ENCODE measurements around the gene CAPN11.
"Not testable (repeated sequence)": the region's sequence is repeated elsewhere in the genome, so short reads cannot be mapped to it uniquely, and the experiment has no call there.

Gene CAPN11

GRCh38 chr6:44177691-44178423 is 19.2 kb downstream of the CAPN11 start:
- H3K4me3 ChIP-seq (ENCODE audit: low read depth, low read length): no peak overlapping the region
- TF ChIP-seq CTCF (IDR thresholded peaks at IDR 0.05; ENCODE audit: borderline replicate concordance, insufficient read depth, low read depth, low read length): no peak

- TF ChIP-seq CTCF (IDR thresholded peaks at IDR 0.05; ENCODE audit: borderline replicate concordance, insufficient read depth, low read depth, low read length): no peak
- no peak overlapping the region for H3K4me3 ChIP-seq (ENCODE audit: low read depth, low read length)
Measured at GRCh38 chr6:44178424-44179071, 19.9 kb downstream of the CAPN11 start.

GRCh38 chr6:44179072-44179536 is 20.5 kb downstream of the CAPN11 start:
- no peak for TF ChIP-seq CTCF (IDR thresholded peaks at IDR 0.05; ENCODE audit: borderline replicate concordance, insufficient read depth, low read depth, low read length)
- no peak overlapping the region for H3K4me3 ChIP-seq (ENCODE audit: low read depth, low read length)

DNA sequence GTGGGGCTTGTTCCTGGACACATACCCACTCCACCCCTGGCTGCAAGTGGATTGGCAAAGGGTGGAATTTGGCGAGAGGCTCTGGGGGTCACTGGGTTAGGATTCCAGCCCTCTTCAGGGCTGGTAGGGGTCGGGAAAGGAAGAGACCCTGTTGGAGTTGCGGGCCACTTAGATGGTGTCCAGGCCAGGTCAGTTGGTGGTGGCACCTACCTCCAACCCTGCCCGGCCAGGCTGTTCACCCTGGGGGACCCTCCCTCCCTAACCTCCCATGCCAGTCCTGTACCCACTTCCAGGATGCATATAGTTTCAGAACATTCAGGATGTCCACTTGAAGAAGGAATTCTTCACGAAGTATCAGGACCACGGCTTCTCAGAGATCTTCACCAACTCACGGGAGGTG is 21.0 kb downstream of the CAPN11 start:
- H3K4me3 ChIP-seq (ENCODE audit: low read depth, low read length): no peak overlapping the region
- TF ChIP-seq CTCF (IDR thresholded peaks at IDR 0.05; ENCODE audit: borderline replicate concordance, insufficient read depth, low read depth, low read length): no peak

- no peak overlapping the region for H3K4me3 ChIP-seq (ENCODE audit: low read depth, low read length)
- no peak for TF ChIP-seq CTCF (IDR thresholded peaks at IDR 0.05; ENCODE audit: borderline replicate concordance, insufficient read depth, low read depth, low read length)
Measured at GRCh38 chr6:44180406-44180805, 21.8 kb downstream of the CAPN11 start.

DNA sequence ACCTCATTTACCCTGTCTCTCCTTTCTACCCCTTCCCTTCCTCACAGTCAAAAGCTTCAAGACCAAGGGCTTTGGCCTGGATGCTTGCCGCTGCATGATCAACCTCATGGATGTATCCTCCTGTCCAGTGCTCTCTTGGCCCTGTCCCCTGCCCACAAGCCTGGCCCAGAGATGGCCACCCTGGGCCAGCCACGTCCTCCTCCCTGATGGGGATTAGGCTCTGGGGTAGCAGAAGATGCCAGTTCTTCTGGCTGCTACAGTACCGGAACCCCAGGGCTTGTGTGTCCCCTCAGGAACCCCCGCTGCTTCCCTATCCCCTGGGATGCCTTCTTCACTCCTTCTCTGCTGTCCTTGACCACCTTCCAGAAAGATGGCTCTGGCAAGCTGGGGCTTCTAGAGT is 22.3 kb downstream of the CAPN11 start:
- no peak overlapping the region for H3K4me3 ChIP-seq (ENCODE audit: low read depth, low read length)
- no peak for TF ChIP-seq CTCF (IDR thresholded peaks at IDR 0.05; ENCODE audit: borderline replicate concordance, insufficient read depth, low read depth, low read length)

GRCh38 chr6:44181784-44182183 is 23.2 kb downstream of the CAPN11 start:
- H3K4me3 ChIP-seq (ENCODE audit: low read depth, low read length): not testable (repeated sequence)
